ENCODE results near the gene KCNC1. TPM values are rescaled to one million over a fixed set of nuclear protein-coding genes. Genes with fewer than 3 reads are reported as not detected.

Gene KCNC1
- polyA plus RNA-seq, 12 donors = 0.85 to 3.5 (median 1.5) TPM; not detected in 2

- DNase-seq = no peak
Measured at GRCh38 chr11:17752144-17752543, 17.6 kb downstream of the KCNC1 start.

- no peak for DNase-seq
Measured at GRCh38 chr11:17753153-17753552, 18.6 kb downstream of the KCNC1 start.

- no peak for DNase-seq
Measured at GRCh38 chr11:17753641-17754040, 19.1 kb downstream of the KCNC1 start.

GRCh38 chr11:17755891-17756290 lies 21.3 kb downstream of the KCNC1 start:
- no peak for DNase-seq

GRCh38 chr11:17760102-17761029 lies 25.8 kb downstream of the KCNC1 start:
- DNase-seq = no peak

- DNase-seq = no peak
Measured at GRCh38 chr11:17762309-17762974, 27.9 kb downstream of the KCNC1 start.

- DNase-seq = no peak
Measured at GRCh38 chr11:17763244-17763643, 28.7 kb downstream of the KCNC1 start.

GRCh38 chr11:17763703-17764102 lies 29.1 kb downstream of the KCNC1 start:
- DNase-seq = no peak

GRCh38 chr11:17764446-17765218 lies 30.1 kb downstream of the KCNC1 start:
- no peak for DNase-seq

GRCh38 chr11:17765356-17766072 lies 30.9 kb downstream of the KCNC1 start:
- DNase-seq = no peak

GRCh38 chr11:17766073-17766359 lies 31.4 kb downstream of the KCNC1 start:
- no peak for DNase-seq

GRCh38 chr11:17766590-17766989 lies 32.0 kb downstream of the KCNC1 start:
- DNase-seq = no peak

GRCh38 chr11:17767301-17767885 lies 32.8 kb downstream of the KCNC1 start:
- DNase-seq = no peak

- no peak for DNase-seq
Measured at GRCh38 chr11:17767914-17768313, 33.3 kb downstream of the KCNC1 start.

GRCh38 chr11:17768547-17768946 lies 34.0 kb downstream of the KCNC1 start:
- no peak for DNase-seq

GRCh38 chr11:17769218-17769617 lies 34.6 kb downstream of the KCNC1 start:
- no peak for DNase-seq

GRCh38 chr11:17770048-17770652 lies 35.6 kb downstream of the KCNC1 start:
- DNase-seq = no peak

GRCh38 chr11:17770917-17771316 lies 36.3 kb downstream of the KCNC1 start:
- no peak for DNase-seq

GRCh38 chr11:17771415-17771814 lies 36.8 kb downstream of the KCNC1 start:
- DNase-seq = no peak

GRCh38 chr11:17771841-17772401 lies 37.3 kb downstream of the KCNC1 start:
- DNase-seq = no peak
